GM19351 (cell line): ENCODE measurements around the gene MAN1C1.
"Not testable (repeated sequence)": the region's sequence is repeated elsewhere in the genome, so short reads cannot be mapped to it uniquely, and the experiment has no call there.

ENCODE experiments used
- ATAC-seq: cut with Tn5 transposase; IDR thresholded peaks from one replicate; pipeline ENCODE4 v1.9.1; 2021; ENCODE audit warnings: mild to moderate bottlenecking, moderate library complexity; ENCODE audit not compliant: unreplicated experiment

Gene MAN1C1

GRCh38 chr1:25729790-25730644, 113.4 kb downstream of the MAN1C1 start:
- no peak for ATAC-seq

GRCh38 chr1:25731148-25731547, 114.6 kb downstream of the MAN1C1 start:
- ATAC-seq = no peak

- no peak for ATAC-seq
Measured at GRCh38 chr1:25731626-25732370, 115.2 kb downstream of the MAN1C1 start.

GRCh38 chr1:25732821-25733220, 116.2 kb downstream of the MAN1C1 start:
- ATAC-seq = no peak

- no peak for ATAC-seq
Measured at GRCh38 chr1:25733271-25733670, 116.7 kb downstream of the MAN1C1 start.

GRCh38 chr1:25734991-25735390, 118.4 kb downstream of the MAN1C1 start:
- ATAC-seq = not testable (repeated sequence)

- no peak for ATAC-seq
Measured at GRCh38 chr1:25735956-25736529, 119.5 kb downstream of the MAN1C1 start.

GRCh38 chr1:25737130-25737529, 120.5 kb downstream of the MAN1C1 start:
- no peak for ATAC-seq

- no peak for ATAC-seq
Measured at GRCh38 chr1:25738499-25738898, 121.9 kb downstream of the MAN1C1 start.

- ATAC-seq = no peak
Measured at GRCh38 chr1:25739341-25739740, 122.8 kb downstream of the MAN1C1 start.

GRCh38 chr1:25740071-25740470, 123.5 kb downstream of the MAN1C1 start:
- ATAC-seq = no peak

- no peak for ATAC-seq
Measured at GRCh38 chr1:25742316-25742715, 125.7 kb downstream of the MAN1C1 start.

- no peak for ATAC-seq
Measured at GRCh38 chr1:25743164-25744139, 126.9 kb downstream of the MAN1C1 start.

GRCh38 chr1:25744140-25744581, 127.6 kb downstream of the MAN1C1 start:
- ATAC-seq = no peak

GRCh38 chr1:25744636-25745425, 128.2 kb downstream of the MAN1C1 start:
- no peak for ATAC-seq

- no peak for ATAC-seq
Measured at GRCh38 chr1:25746299-25747045, 129.9 kb downstream of the MAN1C1 start.

- ATAC-seq = no peak
Measured at GRCh38 chr1:25747046-25747719, 130.6 kb downstream of the MAN1C1 start.

GRCh38 chr1:25748531-25749205, 132.1 kb downstream of the MAN1C1 start:
- no peak for ATAC-seq
